ENCODE data around the gene PDCD1LG2. TPM values are rescaled to one million over a fixed set of nuclear protein-coding genes. Genes with fewer than 3 reads are reported as not detected.

The PDCD1LG2 gene
- total and polyA plus RNA-seq, 2 experiments from 2014 or later, result not detected

DNA sequence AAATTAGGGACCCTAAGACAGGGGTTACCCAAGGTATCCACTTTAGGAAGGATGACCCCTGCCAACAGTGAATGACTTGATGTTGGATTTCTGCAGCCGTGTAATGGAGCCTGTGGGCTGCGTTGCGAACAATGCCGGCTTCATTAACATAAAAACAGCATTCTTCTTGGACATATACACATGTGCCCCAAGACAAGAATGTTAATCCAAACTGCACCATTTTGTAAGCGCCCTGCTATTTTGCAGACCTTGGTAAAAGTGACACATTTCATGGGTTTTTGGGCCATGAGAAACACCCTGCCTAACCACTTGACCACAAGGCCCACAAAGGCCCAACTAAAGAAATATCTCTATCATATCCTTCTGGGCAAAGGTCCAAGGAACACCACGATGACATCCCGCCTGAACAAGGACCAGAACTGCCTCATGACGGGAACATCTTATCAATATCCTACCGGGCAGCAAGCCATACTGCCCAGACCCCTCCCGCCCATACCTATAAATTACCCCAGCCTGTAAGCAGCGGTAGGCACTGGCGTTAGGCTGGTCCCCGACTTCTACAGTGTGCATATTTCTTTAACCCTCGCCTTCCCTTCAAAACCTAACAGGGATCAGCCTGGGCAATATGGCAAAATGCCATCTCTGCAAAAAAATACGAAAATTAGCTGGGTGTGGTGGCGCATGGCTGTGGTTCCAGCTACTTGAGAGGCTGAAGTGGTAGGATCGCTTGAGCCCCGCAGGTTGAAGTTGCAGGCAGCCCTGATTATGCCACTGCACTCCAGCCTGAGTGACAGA, 9.7 kb upstream of the PDCD1LG2 start:
- Histone ChIP-seq H3K27me3 (ENCODE audit: insufficient read depth) (no peaks in the 10 kb centered on the region), H3K79me2 (replicated peaks; ENCODE audit: insufficient read depth) (no peaks in the 10 kb centered on the region), H3F3A (replicated peaks; ENCODE audit: low read depth) (no peaks in the 10 kb centered on the region), H3K4me2 (no peak overlapping the region), H3K4me1 (ENCODE audit: insufficient read depth) (no peaks in the 10 kb centered on the region), H3K9me2 (ENCODE audit: insufficient read depth) (no peaks in the 10 kb centered on the region), H3K36me3 (ENCODE audit: insufficient read depth) (no peaks in the 10 kb centered on the region), H4K20me1 (replicated peaks; ENCODE audit: insufficient read depth) (no peaks in the 10 kb centered on the region), H3K27ac (ENCODE audit: low read depth) (no peak overlapping the region), H2AFZ (no peak overlapping the region), H3K4me3 (no peak overlapping the region)
- no peak for ATAC-seq
- Mint-ChIP-seq H3K9me3 (no peaks in the 10 kb centered on the region), H3K36me3 (ENCODE audit: low read depth) (no peaks in the 10 kb centered on the region), H3K4me3 (no peak overlapping the region), H3K27ac (no peak overlapping the region), H3K27me3 (ENCODE audit: insufficient read depth, low read depth, poor library complexity) (no peaks in the 10 kb centered on the region), H3K4me1 (peaks cover 3% of the 10 kb centered on the region; the same call in 2 of the 3 replicates)
- DNase-seq (ENCODE audit: low spot score), result no peak
- TF ChIP-seq NANOG (IDR thresholded peaks at IDR 0.05; ENCODE audit: borderline replicate concordance) (no peak), POLR2AphosphoS5 (IDR thresholded peaks at IDR 0.05; ENCODE audit: low read depth) (no peak)
- TF ChIP-seq, protein P1, sequence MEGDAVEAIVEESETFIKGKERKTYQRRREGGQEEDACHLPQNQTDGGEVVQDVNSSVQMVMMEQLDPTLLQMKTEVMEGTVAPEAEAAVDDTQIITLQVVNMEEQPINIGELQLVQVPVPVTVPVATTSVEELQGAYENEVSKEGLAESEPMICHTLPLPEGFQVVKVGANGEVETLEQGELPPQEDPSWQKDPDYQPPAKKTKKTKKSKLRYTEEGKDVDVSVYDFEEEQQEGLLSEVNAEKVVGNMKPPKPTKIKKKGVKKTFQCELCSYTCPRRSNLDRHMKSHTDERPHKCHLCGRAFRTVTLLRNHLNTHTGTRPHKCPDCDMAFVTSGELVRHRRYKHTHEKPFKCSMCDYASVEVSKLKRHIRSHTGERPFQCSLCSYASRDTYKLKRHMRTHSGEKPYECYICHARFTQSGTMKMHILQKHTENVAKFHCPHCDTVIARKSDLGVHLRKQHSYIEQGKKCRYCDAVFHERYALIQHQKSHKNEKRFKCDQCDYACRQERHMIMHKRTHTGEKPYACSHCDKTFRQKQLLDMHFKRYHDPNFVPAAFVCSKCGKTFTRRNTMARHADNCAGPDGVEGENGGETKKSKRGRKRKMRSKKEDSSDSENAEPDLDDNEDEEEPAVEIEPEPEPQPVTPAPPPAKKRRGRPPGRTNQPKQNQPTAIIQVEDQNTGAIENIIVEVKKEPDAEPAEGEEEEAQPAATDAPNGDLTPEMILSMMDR (conservative IDR thresholded peaks at IDR 0.05; ENCODE audit: low read depth in 2 of 2), result no peak

DNA sequence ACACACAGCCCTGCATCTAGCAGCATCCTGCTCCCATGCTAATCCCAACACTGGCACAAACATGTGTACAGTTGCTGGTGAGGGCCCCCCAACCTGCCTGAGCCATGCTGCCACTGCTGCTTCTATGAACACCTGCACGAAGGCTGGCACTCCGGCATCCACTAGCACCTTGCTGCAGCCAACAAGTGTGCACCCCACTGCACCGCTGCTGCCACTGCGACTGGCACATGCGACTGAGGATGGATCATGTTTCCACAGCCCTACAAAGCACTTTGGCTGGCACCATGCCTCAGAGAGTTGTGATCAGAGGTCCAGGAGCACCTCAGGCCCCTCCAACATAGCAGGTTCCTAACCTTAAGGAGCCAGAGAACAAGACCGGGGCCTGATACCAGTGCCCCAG, 7.8 kb upstream of the PDCD1LG2 start:
- H3K4me3 Mint-ChIP-seq, result no peak overlapping the region
- no peak for ATAC-seq
- no peak for DNase-seq (ENCODE audit: low spot score)
- no peaks in the 10 kb centered on the region for H3K27me3 Mint-ChIP-seq (ENCODE audit: insufficient read depth, low read depth, poor library complexity)
- 0 out of 2 replicates have a peak, but pooled peaks cover 3% of the 10 kb centered on the region for H3K36me3 ChIP-seq (ENCODE audit: insufficient read depth)
- H3F3A ChIP-seq (replicated peaks; ENCODE audit: low read depth), result no peaks in the 10 kb centered on the region
- H3K4me3 ChIP-seq, result no peak overlapping the region
- H2AFZ ChIP-seq, result no peak overlapping the region
- H3K9me2 ChIP-seq (ENCODE audit: insufficient read depth), result no peaks in the 10 kb centered on the region
- H3K36me3 Mint-ChIP-seq (ENCODE audit: low read depth), result no peaks in the 10 kb centered on the region
- no peaks in the 10 kb centered on the region for H3K79me2 ChIP-seq (replicated peaks; ENCODE audit: insufficient read depth)
- peaks cover 3% of the 10 kb centered on the region; the same call in 2 of the 3 replicates for H3K4me1 Mint-ChIP-seq
- H3K27ac Mint-ChIP-seq, result no peak overlapping the region
- no peak overlapping the region for H3K4me2 ChIP-seq
- no peak overlapping the region for H3K27ac ChIP-seq (ENCODE audit: low read depth)
- no peaks in the 10 kb centered on the region for H3K4me1 ChIP-seq (ENCODE audit: insufficient read depth)
- no peaks in the 10 kb centered on the region for H3K27me3 ChIP-seq (ENCODE audit: insufficient read depth)
- no peaks in the 10 kb centered on the region for H4K20me1 ChIP-seq (replicated peaks; ENCODE audit: insufficient read depth)
- H3K9me3 Mint-ChIP-seq, result no peaks in the 10 kb centered on the region; the same call in 2 of the 3 replicates
- TF ChIP-seq ZNF331 (CRISPR knock-in tag; IDR thresholded peaks at IDR 0.05; ENCODE audit: low read depth) (no peak), CREB1 (CRISPR knock-in tag; IDR thresholded peaks at IDR 0.05; ENCODE audit: low read depth) (no peak)
- TF ChIP-seq, protein P2, sequence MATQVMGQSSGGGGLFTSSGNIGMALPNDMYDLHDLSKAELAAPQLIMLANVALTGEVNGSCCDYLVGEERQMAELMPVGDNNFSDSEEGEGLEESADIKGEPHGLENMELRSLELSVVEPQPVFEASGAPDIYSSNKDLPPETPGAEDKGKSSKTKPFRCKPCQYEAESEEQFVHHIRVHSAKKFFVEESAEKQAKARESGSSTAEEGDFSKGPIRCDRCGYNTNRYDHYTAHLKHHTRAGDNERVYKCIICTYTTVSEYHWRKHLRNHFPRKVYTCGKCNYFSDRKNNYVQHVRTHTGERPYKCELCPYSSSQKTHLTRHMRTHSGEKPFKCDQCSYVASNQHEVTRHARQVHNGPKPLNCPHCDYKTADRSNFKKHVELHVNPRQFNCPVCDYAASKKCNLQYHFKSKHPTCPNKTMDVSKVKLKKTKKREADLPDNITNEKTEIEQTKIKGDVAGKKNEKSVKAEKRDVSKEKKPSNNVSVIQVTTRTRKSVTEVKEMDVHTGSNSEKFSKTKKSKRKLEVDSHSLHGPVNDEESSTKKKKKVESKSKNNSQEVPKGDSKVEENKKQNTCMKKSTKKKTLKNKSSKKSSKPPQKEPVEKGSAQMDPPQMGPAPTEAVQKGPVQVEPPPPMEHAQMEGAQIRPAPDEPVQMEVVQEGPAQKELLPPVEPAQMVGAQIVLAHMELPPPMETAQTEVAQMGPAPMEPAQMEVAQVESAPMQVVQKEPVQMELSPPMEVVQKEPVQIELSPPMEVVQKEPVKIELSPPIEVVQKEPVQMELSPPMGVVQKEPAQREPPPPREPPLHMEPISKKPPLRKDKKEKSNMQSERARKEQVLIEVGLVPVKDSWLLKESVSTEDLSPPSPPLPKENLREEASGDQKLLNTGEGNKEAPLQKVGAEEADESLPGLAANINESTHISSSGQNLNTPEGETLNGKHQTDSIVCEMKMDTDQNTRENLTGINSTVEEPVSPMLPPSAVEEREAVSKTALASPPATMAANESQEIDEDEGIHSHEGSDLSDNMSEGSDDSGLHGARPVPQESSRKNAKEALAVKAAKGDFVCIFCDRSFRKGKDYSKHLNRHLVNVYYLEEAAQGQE (IDR thresholded peaks at IDR 0.05; ENCODE audit: unreplicated experiment), result no peak
- TF ChIP-seq, protein P3, sequence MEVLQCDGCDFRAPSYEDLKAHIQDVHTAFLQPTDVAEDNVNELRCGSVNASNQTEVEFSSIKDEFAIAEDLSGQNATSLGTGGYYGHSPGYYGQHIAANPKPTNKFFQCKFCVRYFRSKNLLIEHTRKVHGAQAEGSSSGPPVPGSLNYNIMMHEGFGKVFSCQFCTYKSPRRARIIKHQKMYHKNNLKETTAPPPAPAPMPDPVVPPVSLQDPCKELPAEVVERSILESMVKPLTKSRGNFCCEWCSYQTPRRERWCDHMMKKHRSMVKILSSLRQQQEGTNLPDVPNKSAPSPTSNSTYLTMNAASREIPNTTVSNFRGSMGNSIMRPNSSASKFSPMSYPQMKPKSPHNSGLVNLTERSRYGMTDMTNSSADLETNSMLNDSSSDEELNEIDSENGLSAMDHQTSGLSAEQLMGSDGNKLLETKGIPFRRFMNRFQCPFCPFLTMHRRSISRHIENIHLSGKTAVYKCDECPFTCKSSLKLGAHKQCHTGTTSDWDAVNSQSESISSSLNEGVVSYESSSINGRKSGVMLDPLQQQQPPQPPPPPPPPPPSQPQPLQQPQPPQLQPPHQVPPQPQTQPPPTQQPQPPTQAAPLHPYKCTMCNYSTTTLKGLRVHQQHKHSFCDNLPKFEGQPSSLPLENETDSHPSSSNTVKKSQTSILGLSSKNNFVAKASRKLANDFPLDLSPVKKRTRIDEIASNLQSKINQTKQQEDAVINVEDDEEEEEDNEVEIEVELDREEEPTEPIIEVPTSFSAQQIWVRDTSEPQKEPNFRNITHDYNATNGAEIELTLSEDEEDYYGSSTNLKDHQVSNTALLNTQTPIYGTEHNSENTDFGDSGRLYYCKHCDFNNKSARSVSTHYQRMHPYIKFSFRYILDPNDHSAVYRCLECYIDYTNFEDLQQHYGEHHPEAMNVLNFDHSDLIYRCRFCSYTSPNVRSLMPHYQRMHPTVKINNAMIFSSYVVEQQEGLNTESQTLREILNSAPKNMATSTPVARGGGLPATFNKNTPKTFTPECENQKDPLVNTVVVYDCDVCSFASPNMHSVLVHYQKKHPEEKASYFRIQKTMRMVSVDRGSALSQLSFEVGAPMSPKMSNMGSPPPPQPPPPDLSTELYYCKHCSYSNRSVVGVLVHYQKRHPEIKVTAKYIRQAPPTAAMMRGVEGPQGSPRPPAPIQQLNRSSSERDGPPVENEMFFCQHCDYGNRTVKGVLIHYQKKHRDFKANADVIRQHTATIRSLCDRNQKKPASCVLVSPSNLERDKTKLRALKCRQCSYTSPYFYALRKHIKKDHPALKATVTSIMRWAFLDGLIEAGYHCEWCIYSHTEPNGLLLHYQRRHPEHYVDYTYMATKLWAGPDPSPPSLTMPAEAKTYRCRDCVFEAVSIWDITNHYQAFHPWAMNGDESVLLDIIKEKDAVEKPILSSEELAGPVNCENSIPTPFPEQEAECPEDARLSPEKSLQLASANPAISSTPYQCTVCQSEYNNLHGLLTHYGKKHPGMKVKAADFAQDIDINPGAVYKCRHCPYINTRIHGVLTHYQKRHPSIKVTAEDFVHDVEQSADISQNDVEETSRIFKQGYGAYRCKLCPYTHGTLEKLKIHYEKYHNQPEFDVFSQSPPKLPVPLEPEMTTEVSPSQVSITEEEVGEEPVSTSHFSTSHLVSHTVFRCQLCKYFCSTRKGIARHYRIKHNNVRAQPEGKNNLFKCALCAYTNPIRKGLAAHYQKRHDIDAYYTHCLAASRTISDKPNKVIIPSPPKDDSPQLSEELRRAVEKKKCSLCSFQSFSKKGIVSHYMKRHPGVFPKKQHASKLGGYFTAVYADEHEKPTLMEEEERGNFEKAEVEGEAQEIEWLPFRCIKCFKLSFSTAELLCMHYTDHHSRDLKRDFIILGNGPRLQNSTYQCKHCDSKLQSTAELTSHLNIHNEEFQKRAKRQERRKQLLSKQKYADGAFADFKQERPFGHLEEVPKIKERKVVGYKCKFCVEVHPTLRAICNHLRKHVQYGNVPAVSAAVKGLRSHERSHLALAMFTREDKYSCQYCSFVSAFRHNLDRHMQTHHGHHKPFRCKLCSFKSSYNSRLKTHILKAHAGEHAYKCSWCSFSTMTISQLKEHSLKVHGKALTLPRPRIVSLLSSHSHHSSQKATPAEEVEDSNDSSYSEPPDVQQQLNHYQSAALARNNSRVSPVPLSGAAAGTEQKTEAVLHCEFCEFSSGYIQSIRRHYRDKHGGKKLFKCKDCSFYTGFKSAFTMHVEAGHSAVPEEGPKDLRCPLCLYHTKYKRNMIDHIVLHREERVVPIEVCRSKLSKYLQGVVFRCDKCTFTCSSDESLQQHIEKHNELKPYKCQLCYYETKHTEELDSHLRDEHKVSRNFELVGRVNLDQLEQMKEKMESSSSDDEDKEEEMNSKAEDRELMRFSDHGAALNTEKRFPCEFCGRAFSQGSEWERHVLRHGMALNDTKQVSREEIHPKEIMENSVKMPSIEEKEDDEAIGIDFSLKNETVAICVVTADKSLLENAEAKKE (CRISPR knock-in tag; IDR thresholded peaks at IDR 0.05), result no peak
- TF ChIP-seq, protein P4, sequence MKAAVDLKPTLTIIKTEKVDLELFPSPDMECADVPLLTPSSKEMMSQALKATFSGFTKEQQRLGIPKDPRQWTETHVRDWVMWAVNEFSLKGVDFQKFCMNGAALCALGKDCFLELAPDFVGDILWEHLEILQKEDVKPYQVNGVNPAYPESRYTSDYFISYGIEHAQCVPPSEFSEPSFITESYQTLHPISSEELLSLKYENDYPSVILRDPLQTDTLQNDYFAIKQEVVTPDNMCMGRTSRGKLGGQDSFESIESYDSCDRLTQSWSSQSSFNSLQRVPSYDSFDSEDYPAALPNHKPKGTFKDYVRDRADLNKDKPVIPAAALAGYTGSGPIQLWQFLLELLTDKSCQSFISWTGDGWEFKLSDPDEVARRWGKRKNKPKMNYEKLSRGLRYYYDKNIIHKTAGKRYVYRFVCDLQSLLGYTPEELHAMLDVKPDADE (IDR thresholded peaks at IDR 0.05), result no peak

Measured in GM23338 (cell line).